ENCODE data around the gene TMEM184B.

GRCh38 chr22:38313384-38313955, 40.7 kb upstream of the TMEM184B start:
- no peak for TF ChIP-seq CTCF (IDR thresholded peaks at IDR 0.05)
- no peak for TF ChIP-seq EZH2 (IDR thresholded peaks at IDR 0.05)
- TF ChIP-seq EZH2phosphoT487 (IDR thresholded peaks at IDR 0.05): no peak
